ENCODE data around the gene CIAO2B.

CIAO2B gene

GRCh38 chr16:66939366-66939765 is 5.2 kb upstream of the CIAO2B start:
- no peak for ATAC-seq
- TF ChIP-seq ARNTL (CRISPR knock-in tag; IDR thresholded peaks at IDR 0.05; ENCODE audit: borderline replicate concordance, low read depth) (no peak), OSR1 (CRISPR knock-in tag; IDR thresholded peaks at IDR 0.05) (no peak), CSRNP3 (CRISPR knock-in tag; IDR thresholded peaks at IDR 0.05) (no peak), CREB5 (CRISPR knock-in tag; IDR thresholded peaks at IDR 0.05; ENCODE audit: low read depth) (no peak), ISL1 (CRISPR knock-in tag; IDR thresholded peaks at IDR 0.05) (no peak), ZC3H10 (CRISPR knock-in tag; IDR thresholded peaks at IDR 0.05) (no peak), SNAI2 (CRISPR knock-in tag; IDR thresholded peaks at IDR 0.05) (no peak), ZNF565 (CRISPR knock-in tag; conservative IDR thresholded peaks at IDR 0.05; ENCODE audit: low read depth) (no peak), ZNF8 (CRISPR knock-in tag; IDR thresholded peaks at IDR 0.05) (no peak), RARB (CRISPR knock-in tag; IDR thresholded peaks at IDR 0.05) (no peak), TOX (CRISPR knock-in tag; IDR thresholded peaks at IDR 0.05; ENCODE audit: borderline replicate concordance) (no peak), ZFP30 (CRISPR knock-in tag; IDR thresholded peaks at IDR 0.05) (no peak), TCF4 (CRISPR knock-in tag; IDR thresholded peaks at IDR 0.05; ENCODE audit: borderline replicate concordance) (no peak)

GRCh38 chr16:66937725-66938337 is 3.6 kb upstream of the CIAO2B start:
- TF ChIP-seq OSR1 (CRISPR knock-in tag; IDR thresholded peaks at IDR 0.05) = no peak

GRCh38 chr16:66936889-66937554 is 2.8 kb upstream of the CIAO2B start:
- ATAC-seq = no peak
- TF ChIP-seq ARNTL (CRISPR knock-in tag; IDR thresholded peaks at IDR 0.05; ENCODE audit: borderline replicate concordance, low read depth) = no peak
- no peak for TF ChIP-seq ZFP30 (CRISPR knock-in tag; IDR thresholded peaks at IDR 0.05)
- no peak for TF ChIP-seq ZC3H10 (CRISPR knock-in tag; IDR thresholded peaks at IDR 0.05)

More at GRCh38 chr16:66937725-66938337, 3.6 kb upstream of the CIAO2B start:
- ATAC-seq = no peak

GRCh38 chr16:66936462-66936861 is 2.3 kb upstream of the CIAO2B start:
- ATAC-seq = no peak
- TF ChIP-seq GLIS3 (CRISPR knock-in tag; IDR thresholded peaks at IDR 0.05) = no peak
- TF ChIP-seq ZFP3 (CRISPR knock-in tag; IDR thresholded peaks at IDR 0.05) = no peak
- TF ChIP-seq OSR1 (CRISPR knock-in tag; IDR thresholded peaks at IDR 0.05) = no peak
- no peak for TF ChIP-seq SNAI2 (CRISPR knock-in tag; IDR thresholded peaks at IDR 0.05)
- TF ChIP-seq CREB5 (CRISPR knock-in tag; IDR thresholded peaks at IDR 0.05; ENCODE audit: low read depth) = no peak
- TF ChIP-seq ARNTL (CRISPR knock-in tag; IDR thresholded peaks at IDR 0.05; ENCODE audit: borderline replicate concordance, low read depth) = no peak
- no peak for TF ChIP-seq ISL1 (CRISPR knock-in tag; IDR thresholded peaks at IDR 0.05)
- TF ChIP-seq POU6F1 (CRISPR knock-in tag; IDR thresholded peaks at IDR 0.05; ENCODE audit: borderline replicate concordance, low read depth) = no peak
- TF ChIP-seq TOX (CRISPR knock-in tag; IDR thresholded peaks at IDR 0.05; ENCODE audit: borderline replicate concordance) = no peak
- no peak for TF ChIP-seq CSRNP3 (CRISPR knock-in tag; IDR thresholded peaks at IDR 0.05)
- no peak for TF ChIP-seq PPARA (CRISPR knock-in tag; IDR thresholded peaks at IDR 0.05; ENCODE audit: borderline replicate concordance)
- no peak for TF ChIP-seq RARB (CRISPR knock-in tag; IDR thresholded peaks at IDR 0.05)
- TF ChIP-seq PATZ1 (CRISPR knock-in tag; IDR thresholded peaks at IDR 0.05; ENCODE audit: borderline replicate concordance) = no peak
- no peak for TF ChIP-seq CSDC2 (CRISPR knock-in tag; IDR thresholded peaks at IDR 0.05)
- no peak for TF ChIP-seq ZNF70 (CRISPR knock-in tag; IDR thresholded peaks at IDR 0.05)
- no peak for TF ChIP-seq ZNF8 (CRISPR knock-in tag; IDR thresholded peaks at IDR 0.05)
